ENCODE data around the gene ALDH1L2. TPM values are rescaled to one million over a fixed set of nuclear protein-coding genes. Genes with fewer than 3 reads are reported as not detected.

Gene ALDH1L2
- total RNA-seq, 1 donor from 2014 or later: 5.4 TPM

- no peak for DNase-seq (ENCODE audit: extremely low spot score in 2 of 2)
- Histone ChIP-seq H3K9me3 (no peaks in the 10 kb centered on the region), H3K27ac (no peak overlapping the region), H3K27me3 (no peaks in the 10 kb centered on the region), H3K4me1 (no peaks in the 10 kb centered on the region), H3K4me3 (no peak overlapping the region), H3K36me3 (no peaks in the 10 kb centered on the region)
- intact Hi-C loops (cut with DNase I): no loop called here
- TF ChIP-seq POLR2A (IDR thresholded peaks at IDR 0.05) (no peak), POLR2AphosphoS5 (IDR thresholded peaks at IDR 0.05; ENCODE audit: insufficient read depth in 1 of 2, low read depth in 1 of 2) (no peak), CTCF (IDR thresholded peaks at IDR 0.05) (no peak)
Measured at GRCh38 chr12:105064564-105065178, 19.6 kb downstream of the ALDH1L2 start.

GRCh38 chr12:105060715-105061378, 23.4 kb downstream of the ALDH1L2 start:
- Histone ChIP-seq H3K27ac (no peak overlapping the region), H3K4me1 (no peaks in the 10 kb centered on the region), H3K9me3 (no peaks in the 10 kb centered on the region), H3K36me3 (peaks cover 0 to 5% of the 10 kb centered on the region in 2 donors), H3K27me3 (no peaks in the 10 kb centered on the region), H3K4me3 (no peak overlapping the region)
- no peak for DNase-seq (ENCODE audit: extremely low spot score in 2 of 2)
- intact Hi-C loops (cut with DNase I): no loop called here
- TF ChIP-seq POLR2A (IDR thresholded peaks at IDR 0.05): no peak
- no peak for TF ChIP-seq CTCF (IDR thresholded peaks at IDR 0.05)
- no peak for TF ChIP-seq POLR2AphosphoS5 (IDR thresholded peaks at IDR 0.05; ENCODE audit: insufficient read depth in 1 of 2, low read depth in 1 of 2)

- H3K4me3 ChIP-seq: no peak overlapping the region
- H3K9me3 ChIP-seq: no peaks in the 10 kb centered on the region
- no peak for DNase-seq (ENCODE audit: extremely low spot score in 2 of 2)
- H3K27me3 ChIP-seq: no peaks in the 10 kb centered on the region
- intact Hi-C loops (cut with DNase I): loop anchor here (10.0 kb wide), 1 partner anchor 682 kb away; no protein-coding TSS in a partner anchor
- no peaks in the 10 kb centered on the region for H3K4me1 ChIP-seq
- no peak for TF ChIP-seq CTCF (IDR thresholded peaks at IDR 0.05)
- peaks cover 0 to 6% of the 10 kb centered on the region in 2 donors for H3K36me3 ChIP-seq
- no peak overlapping the region for H3K27ac ChIP-seq
Measured at GRCh38 chr12:105057174-105057573, 27.1 kb downstream of the ALDH1L2 start.

- H3K9me3 ChIP-seq: no peaks in the 10 kb centered on the region
- H3K27me3 ChIP-seq: no peaks in the 10 kb centered on the region
- peaks cover 0 to 23% of the 10 kb centered on the region in 2 donors for H3K36me3 ChIP-seq
- H3K4me1 ChIP-seq: no peaks in the 10 kb centered on the region
- H3K27ac ChIP-seq: no peak overlapping the region
- intact Hi-C loops (cut with DNase I): loop anchor here (10.0 kb wide), 1 partner anchor 678 kb away; no protein-coding TSS in a partner anchor
- DNase-seq (ENCODE audit: extremely low spot score in 2 of 2): no peak
- TF ChIP-seq POLR2AphosphoS5 (IDR thresholded peaks at IDR 0.05; ENCODE audit: insufficient read depth in 1 of 2, low read depth in 1 of 2) (no peak), CTCF (IDR thresholded peaks at IDR 0.05) (peak; percentile 84 to 94 (median 86))
- H3K4me3 ChIP-seq: no peak overlapping the region
Measured at GRCh38 chr12:105053116-105053572, 31.1 kb downstream of the ALDH1L2 start.

GRCh38 chr12:105051981-105052380, 32.3 kb downstream of the ALDH1L2 start:
- intact Hi-C loops (cut with DNase I): loop anchor here (10.0 kb wide), 1 partner anchor 677 kb away; no protein-coding TSS in a partner anchor
- H3K27ac ChIP-seq: no peak overlapping the region
- peaks cover 0 to 26% of the 10 kb centered on the region in 2 donors for H3K36me3 ChIP-seq
- TF ChIP-seq POLR2AphosphoS5 (IDR thresholded peaks at IDR 0.05; ENCODE audit: insufficient read depth in 1 of 2, low read depth in 1 of 2) (no peak), CTCF (IDR thresholded peaks at IDR 0.05) (no peak), POLR2A (IDR thresholded peaks at IDR 0.05) (no peak)
- no peaks in the 10 kb centered on the region for H3K9me3 ChIP-seq
- no peaks in the 10 kb centered on the region for H3K27me3 ChIP-seq
- H3K4me1 ChIP-seq: no peaks in the 10 kb centered on the region
- H3K4me3 ChIP-seq: no peak overlapping the region
- no peak for DNase-seq (ENCODE audit: extremely low spot score in 2 of 2)

Measured in vagina (tissue), 2 donors.